ENCODE results near the gene CCDC71. TPM values are rescaled to one million over a fixed set of nuclear protein-coding genes. Genes with fewer than 3 reads are reported as not detected.

CCDC71 gene
- total RNA-seq: 14.9 and 23.0 TPM in 2 replicates

GRCh38 chr3:49165771-49166751 lies at the start of gene CCDC71:
TSS of gene CCDC71 (minus strand) at chr3:49166331. CDS start at chr3:49164208, 2,123 bp downstream.

GRCh38 chr3:49171119-49171774 lies 5.1 kb upstream of the CCDC71 start, which contains the start of gene KLHDC8B:
TSS of gene KLHDC8B (plus strand) at chr3:49171598. CDS start at chr3:49172770, 1,172 bp downstream.

DNA sequence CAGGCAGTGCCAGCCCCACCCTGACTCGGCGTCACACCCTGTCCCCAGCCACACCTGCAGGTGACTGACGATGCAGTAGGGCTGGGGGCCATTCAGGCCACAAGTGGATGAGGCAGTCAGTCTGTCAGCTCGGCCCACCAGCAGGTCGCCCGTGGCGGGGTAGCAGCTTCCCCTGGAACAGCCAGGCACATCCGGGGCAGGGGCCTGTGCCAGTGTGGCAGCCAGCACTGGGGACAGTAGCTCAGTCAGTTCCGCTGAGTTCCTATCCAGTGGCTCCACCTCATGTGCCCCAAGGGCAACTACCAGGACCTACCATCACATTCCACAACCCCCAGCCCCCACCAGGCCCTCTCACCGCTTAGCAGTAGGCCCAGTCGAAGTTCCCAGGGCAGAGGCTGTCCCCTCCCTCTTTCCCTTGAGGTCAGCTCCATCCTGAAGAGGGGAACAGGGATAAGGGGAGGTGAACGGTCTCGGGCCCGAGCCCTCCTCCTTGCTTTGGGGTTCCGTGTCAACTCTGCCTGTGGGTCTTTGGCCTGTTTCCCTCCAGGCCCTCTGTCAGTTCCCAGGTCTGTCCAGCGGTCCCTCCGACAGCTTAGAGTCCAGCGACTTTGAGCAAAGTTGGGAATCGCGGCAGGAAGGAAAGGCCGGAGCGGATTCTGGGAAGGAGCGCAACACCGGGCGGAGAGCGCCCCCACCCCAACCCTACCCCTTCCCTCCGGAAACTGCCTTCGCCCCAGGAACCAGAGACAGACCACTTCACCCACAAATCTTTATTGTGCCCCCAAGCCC lies 33.5 kb downstream of the CCDC71 start, which contains the start of gene LAMB2:
Gene LAMB2, minus strand, starts transcription at position 614 of the 789 bp plus-strand sequence. Its CDS starts 183 bp downstream, at position 431.

DNA sequence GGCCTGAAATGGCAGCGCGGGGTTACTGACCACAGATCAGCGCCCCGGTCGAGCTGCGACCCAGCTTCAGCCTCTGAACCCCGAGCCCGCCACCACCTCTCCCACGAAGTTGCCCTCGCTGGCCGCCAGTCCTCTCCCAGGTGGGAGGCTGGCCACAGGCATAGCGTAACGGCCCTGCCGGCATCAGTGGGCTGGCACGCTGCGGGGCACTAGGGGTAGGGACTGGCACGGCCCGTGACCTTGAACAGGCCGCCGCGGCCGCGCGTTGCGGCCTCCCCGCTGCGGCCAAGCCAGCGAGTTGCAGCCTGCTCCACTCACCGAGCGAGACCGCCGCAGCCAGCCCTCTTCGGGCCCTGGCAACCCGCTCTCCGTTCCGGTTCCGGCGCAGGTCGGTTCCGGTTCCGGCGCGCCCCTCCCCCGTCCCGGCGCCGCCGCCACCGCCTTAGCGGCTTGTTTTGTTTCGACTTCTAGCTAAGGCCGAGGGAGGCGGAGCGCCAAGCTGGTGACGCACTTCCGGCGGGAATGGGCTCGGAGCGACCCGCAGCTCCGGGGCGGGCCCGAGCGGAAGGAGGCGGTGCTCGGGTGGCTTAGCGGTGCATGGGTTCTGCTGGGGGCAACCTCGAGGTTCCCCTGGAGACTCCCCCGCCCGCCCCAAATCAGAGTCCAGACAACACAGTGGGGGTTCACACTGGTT lies 45.5 kb downstream of the CCDC71 start, which contains the start of gene USP19:
Gene USP19, minus strand, starts transcription at position 386 of the 694 bp plus-strand sequence. CDS start 1,678 bp downstream, outside the sequence.

Other genes with a start within 250 kb of the CCDC71 start
- 73.9 and 76.5 TPM in 2 replicates for gene ARIH2, start 247.5 kb downstream of the CCDC71 start, total RNA-seq
- 22.4 and 45.7 TPM in 2 replicates for gene P4HTM, start 176.1 kb downstream of the CCDC71 start, total RNA-seq
- gene WDR6, start 158.9 kb downstream of the CCDC71 start, total RNA-seq: 36.4 and 62.3 TPM in 2 replicates
- gene DALRD3, start 147.8 kb downstream of the CCDC71 start, total RNA-seq: 39.2 and 42.0 TPM in 2 replicates
- gene NDUFAF3, start 144.2 kb downstream of the CCDC71 start, total RNA-seq: 60.6 and 75.3 TPM in 2 replicates
- 237 and 343 TPM in 2 replicates for gene IMPDH2, start 136.9 kb downstream of the CCDC71 start, total RNA-seq
- gene QRICH1, start 72.3 kb downstream of the CCDC71 start, total RNA-seq: 69.4 and 191 TPM in 2 replicates
- gene QARS1, start 61.6 kb downstream of the CCDC71 start, total RNA-seq: 264 and 270 TPM in 2 replicates
- gene USP19, start 45.5 kb downstream of the CCDC71 start, total RNA-seq: 42.8 and 47.7 TPM in 2 replicates
- 360 and 613 TPM in 2 replicates for gene LAMB2, start 33.3 kb downstream of the CCDC71 start, total RNA-seq
- 22.6 and 24.2 TPM in 2 replicates for gene KLHDC8B, start 5.3 kb upstream of the CCDC71 start, total RNA-seq
- 0.28 and 0.96 TPM in 2 replicates for gene C3orf62, start 110.9 kb upstream of the CCDC71 start, total RNA-seq
- 15.5 and 25.7 TPM in 2 replicates for gene USP4, start 173.7 kb upstream of the CCDC71 start, total RNA-seq
- gene GPX1, start 192.0 kb upstream of the CCDC71 start, total RNA-seq: 125 and 294 TPM in 2 replicates
- 574 and 667 TPM in 2 replicates for gene RHOA, start 245.6 kb upstream of the CCDC71 start, total RNA-seq
- 24.8 and 35.9 TPM in 2 replicates for gene TCTA, start 246.1 kb upstream of the CCDC71 start, total RNA-seq